Stimulated activated naive CD4-positive, alpha-beta T cell (primary cell): ENCODE data around the gene POFUT1.
A peak's percentile ranks its signal among the peaks of the same experiment; 100 is the strongest.
"Not testable (repeated sequence)": the region's sequence is repeated elsewhere in the genome, so short reads cannot be mapped to it uniquely, and the experiment has no call there.

Source experiments
- DNase-seq, 6 experiments: peaks; one replicate each; lab custom pipeline; 2025; lab: John Stamatoyannopoulos, UW

The POFUT1 gene

DNA sequence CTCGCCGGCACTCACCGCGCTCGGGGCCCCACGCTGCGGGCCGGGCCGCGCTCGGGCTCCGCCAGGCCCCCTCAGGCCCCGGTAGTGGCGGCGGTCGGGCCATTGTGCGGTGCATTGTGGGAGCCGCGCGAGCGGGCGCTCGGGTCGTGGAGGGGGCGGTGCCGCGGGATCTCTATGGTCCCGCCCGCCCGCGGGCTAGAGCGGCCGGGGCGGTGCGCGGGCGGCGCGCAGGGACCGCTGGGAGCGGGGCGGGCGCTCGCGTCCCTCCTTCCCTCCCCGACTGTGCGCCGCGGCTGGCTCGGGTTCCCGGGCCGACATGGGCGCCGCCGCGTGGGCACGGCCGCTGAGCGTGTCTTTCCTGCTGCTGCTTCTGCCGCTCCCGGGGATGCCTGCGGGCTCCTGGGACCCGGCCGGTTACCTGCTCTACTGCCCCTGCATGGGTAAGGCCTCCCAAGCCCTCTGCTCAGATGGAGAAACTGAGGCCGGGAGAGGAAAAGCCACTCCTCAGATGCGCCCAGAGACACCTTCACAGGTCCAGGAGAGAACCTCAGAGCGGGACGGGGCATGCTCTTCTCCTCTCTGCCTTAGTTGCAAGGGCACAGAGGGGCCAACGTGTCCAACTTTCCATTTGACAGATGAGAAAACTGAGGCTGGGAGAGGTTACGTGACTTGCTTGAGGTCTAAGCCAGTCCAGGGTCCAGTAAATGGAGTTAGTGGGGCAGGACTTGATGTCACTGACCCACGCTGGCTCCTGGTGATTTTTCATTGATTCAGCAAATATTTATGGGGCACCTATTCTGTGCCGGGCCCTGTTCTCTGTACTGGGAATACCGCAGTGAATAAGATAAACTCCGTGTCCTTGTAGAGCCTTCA lies at the start of gene POFUT1, which contains the start of gene PLAGL2:
Gene POFUT1, plus strand, starts transcription at position 255 of the 873 bp plus-strand sequence. Its CDS starts 62 bp downstream, at position 317.
Gene PLAGL2, minus strand, starts transcription at position 118 of the 873 bp plus-strand sequence. CDS start 5,565 bp downstream, outside the sequence.
- peak; percentile 69 to 88 (median 81) for DNase-seq

DNA sequence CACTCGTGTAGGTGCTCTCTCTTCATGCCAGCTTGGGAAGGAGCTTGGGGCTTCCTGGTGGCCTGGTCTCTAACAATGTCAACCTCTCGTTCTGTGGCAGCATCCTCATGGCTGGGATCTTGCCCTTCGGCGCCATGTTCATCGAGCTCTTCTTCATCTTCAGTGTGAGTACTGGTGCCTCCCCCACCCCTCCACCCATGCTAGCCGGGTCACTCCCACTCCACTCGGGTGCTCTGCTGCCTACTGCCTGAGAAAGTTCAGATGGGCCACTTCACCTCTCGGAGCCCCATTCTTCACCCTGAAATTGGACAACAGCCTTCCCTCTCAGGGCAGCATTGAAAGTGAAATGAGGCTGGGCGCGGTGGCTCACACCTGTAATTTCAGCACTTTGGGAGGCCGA lies 49.3 kb upstream of the POFUT1 start:
- DNase-seq = no peak

DNA sequence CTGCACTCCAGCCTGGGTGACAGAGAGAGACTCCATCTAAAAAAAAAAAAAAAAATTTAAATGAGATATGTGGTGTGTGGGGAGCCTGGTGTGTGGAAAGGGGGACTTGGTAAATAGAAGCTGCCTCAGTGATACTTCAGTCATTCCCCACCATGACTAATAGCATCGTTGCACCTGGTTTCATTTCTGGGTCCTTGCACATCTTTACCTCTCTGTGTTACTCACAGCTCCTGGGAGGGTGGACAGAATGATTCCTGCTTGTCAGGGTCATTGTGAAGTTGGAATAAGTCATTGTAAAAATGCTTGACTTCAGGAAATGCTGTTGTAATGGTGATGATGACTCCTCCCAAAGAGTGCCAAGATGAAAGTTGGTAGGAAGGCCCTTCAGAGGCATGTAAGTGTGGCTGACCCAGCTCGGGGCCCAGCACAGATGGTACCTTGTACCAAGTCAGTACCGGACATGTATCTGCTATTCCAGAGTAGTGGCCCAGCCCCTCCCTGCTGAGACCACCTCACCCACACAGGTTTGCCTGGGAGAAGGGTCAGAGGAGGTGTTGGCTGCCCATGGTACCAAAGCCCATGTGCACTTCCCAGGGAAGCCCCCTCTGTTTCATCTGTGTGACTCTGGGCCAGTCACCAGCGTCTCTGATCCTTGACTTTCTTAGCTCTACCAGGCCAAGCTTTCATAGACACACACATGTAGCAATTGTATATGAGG lies 48.6 kb upstream of the POFUT1 start:
- no peak for DNase-seq

DNA sequence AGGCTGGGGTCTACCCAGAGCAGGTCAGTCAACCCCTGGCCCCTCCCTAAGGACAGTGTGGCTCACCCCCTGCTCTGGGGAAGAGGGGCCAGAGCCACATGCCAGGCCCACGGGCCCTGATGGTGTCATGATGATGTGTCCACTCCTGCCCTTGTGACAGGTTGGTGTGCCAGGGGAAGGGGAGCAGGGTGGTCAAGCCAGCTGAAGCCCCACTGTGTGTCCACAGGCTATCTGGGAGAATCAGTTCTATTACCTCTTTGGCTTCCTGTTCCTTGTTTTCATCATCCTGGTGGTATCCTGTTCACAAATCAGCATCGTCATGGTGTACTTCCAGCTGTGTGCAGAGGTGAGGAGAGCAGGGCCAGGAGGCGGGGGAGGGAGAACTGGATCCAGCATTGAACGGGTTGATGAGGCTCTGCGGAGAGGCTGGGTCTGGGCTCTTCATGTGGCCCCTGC lies 47.9 kb upstream of the POFUT1 start:
- no peak for DNase-seq

DNA sequence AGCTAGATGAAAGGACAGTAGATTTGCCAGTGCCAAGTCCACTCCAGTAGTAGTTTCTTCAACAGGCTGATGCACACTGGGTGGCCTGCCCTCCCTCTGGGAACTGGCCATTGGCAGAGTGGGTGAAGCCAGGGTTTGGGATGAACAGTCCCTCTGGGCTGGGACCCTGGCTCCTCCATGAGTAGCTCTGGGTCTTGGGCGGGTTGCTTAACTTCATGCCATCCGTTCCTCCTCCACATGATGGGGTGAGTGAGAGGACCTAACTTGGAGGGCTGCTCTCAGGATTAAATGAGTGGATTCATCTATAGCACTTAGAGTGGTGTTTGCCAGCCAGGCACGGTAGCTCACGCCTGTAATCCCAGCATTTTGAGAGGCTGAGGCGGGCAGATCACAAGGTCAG lies 47.3 kb upstream of the POFUT1 start:
- DNase-seq = no peak

DNA sequence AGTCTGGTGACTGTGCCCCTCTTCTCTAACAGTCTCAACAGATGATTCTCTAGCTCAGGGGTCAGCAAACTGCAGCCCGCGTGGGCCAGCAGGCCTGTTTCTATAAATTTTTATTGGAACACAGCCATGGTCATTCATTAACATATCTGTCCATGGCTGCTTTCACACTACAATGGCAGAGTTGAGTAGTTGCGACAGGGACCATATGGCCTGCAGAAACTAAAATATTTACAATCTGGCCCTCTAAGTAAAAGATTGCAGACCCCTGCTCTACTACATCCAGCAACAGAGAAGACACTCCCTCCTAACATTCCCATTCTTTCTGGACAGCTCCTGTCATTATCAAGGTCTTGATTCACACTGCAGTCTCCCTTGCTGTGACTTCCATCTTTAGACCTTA lies 45.3 kb upstream of the POFUT1 start:
- no peak for DNase-seq

DNA sequence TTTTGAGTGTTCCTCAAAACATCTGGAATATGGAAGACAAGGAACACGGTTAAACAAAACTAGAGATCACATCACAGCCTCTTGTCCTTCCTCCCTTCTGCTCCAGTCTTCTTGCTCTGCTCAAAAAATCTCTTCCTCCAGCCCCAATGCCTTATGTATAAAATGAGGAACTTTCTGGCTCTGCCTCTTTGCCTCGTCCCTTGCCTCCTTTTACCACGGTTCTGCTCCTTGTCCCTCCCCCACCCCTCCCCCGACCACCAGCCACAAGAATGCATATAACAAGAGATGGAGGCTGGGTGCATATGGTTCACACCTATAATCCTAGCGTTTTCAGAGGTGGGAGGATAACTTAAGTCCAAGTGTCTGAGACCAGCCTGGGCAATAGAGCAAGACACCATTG lies 43.7 kb upstream of the POFUT1 start:
- DNase-seq = no peak

DNA sequence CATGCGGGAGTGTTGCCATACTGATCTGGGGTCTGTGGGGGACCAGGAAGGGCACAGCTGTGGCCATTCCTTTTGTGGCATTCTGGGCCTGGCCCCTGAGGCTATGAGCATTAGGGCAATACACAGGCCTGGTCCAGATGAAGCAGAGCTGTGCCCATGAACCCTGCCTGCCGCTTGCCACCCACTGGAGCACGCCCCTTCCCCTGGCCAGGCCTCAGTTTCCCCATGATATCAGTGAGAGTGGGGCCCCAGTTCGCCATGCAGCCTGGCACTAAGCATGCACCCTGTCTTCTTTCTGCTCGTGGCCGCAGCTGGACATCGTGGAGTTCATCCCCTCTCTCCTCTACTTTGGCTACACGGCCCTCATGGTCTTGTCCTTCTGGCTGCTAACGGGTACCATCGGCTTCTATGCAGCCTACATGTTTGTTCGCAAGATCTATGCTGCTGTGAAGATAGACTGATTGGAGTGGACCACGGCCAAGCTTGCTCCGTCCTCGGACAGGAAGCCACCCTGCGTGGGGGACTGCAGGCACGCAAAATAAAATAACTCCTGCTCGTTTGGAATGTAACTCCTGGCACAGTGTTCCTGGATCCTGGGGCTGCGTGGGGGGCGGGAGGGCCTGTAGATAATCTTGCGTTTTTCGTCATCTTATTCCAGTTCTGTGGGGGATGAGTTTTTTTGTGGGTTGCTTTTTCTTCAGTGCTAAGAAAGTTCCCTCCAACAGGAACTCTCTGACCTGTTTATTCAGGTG lies 42.5 kb upstream of the POFUT1 start:
- no peak for DNase-seq

DNA sequence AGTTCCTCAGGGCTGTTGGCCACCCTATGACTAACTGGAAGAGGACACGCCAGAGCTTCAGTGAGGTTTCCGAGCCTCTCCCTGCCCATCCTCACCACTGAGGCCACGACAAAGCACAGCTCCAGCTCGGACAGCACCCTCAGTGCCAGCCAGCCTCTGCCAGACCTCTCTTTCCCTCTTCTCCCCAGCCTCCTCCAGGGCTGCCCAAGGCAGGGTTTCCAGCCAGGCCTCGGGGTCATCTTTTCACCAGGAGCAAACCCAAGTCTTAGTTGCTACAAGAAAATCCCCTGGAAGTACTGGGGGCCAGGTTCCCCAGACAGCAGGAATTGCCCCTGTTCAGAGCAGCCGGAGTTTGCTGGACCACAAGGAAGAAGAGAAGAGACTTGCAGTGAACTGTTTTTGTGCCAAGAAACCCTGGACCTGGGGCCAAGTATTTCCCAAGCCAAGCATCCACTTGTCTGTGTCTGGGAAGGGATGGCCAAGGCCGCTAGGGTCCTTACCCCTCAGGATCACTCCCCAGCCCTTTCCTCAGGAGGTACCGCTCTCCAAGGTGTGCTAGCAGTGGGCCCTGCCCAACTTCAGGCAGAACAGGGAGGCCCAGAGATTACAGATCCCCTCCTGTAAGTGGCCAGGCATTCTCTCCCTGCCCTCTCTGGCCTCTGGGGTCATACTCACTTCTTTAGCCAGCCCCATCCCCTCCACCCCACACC lies 41.7 kb upstream of the POFUT1 start:
- DNase-seq = no peak

DNA sequence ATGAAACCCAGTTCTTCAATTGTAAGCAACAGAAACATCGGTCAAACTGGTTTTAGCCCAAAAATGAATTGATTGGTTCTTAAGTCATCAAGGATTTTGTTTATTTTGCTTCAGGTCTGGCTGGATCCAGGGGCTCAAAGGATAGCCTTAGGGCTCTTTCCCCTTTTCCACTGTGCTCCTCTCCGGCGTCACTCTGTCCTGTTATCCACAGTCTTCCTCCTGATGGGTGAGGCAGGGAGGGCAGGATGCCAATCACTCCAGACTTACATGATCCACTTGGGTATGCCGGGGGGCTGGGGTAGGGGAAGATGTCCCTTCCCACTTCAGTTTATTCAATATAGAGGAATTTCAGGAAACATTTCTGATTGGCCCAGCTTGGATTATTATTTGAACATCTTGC lies 40.1 kb upstream of the POFUT1 start:
- no peak for DNase-seq

DNA sequence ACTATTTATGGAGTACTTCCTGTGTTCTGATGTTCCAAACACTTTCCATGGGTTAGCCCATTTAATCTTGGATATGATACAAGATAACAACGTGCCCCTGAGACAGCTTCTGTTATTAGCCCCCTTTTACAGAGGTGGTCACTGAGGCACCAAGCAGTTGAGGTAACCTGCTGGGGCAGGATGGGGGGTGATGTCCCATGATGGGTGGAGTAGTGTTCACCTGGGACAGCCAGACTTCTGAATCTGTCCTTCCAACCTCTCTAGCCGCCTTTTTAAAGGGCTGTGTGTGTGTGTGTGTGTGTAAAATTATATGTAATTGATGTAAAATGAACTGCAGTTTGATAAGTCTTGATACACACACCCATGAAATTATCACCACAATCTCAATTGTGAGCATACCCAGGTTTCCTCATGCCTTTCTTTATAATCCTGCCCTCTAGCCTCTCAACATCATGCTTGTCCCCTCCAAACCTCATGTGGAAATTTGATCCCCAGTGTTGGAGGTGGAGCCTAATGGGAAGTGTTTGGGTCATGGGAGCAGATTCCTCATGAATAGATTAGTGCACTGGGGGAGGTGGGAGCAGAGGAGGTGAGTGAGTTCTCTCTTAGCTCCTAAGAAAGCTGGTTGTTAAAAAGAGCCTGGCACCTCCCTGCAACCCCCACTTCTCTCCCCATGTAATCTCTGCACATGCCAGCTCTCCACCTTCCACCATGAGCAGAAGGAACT lies 39.3 kb upstream of the POFUT1 start:
- DNase-seq = no peak

DNA sequence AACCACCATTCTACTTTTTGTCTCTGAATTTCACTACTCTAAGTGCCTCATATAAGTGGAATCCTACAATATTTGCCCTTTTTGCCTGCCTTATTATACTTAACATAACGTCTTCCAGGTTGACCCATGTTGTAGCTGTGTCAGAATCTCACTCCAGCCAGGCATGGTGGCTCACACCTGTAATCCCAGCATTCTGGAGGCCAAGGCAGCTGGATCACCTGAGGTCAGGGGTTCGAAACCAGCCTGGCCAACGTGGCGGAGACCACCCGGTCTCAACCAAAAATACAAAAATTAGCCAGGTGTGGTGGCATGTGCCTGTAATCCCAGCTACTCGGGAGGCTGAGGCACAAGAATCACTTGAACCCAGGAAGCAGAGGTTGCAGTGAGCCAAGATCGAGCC lies 30.0 kb upstream of the POFUT1 start:
- not testable (repeated sequence) for DNase-seq

DNA sequence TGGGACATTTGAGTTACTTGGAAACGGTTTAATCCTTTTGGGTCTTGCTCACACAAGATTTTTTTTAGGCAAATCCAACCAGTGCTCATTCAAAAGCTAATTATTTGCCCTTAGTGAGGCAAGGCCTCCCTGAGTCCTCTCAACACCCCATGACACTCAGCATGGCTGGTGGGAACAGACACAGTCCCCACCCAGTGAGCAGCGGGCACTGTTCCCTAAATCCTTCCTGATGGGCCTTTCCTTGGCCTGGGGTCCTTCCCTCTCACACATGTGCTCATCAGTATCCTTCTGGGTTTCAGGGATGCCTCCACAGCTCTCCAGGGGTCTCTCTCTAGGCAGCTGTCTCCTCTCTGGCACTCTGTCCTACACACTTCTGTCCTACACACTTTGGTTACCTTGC lies 28.2 kb upstream of the POFUT1 start:
- no peak for DNase-seq

DNA sequence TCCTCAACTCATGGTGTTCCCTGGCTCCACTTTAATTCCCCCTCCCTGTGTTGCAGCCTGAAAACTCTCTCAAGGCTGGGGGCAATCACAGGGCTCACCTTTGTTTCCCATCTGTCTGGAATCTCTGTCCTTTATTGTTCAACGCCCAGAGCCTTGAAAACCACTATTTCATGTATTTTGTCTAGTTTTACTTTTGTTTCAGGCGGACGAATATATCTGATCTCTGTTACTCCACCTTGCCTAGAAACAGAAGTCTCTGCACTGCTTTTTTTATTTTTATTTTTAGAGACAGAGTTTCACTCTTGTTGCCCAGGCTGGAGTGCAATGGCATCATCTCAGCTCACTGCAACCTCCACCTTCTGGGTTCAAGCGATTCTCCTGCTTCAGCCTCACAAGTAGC lies 27.7 kb upstream of the POFUT1 start:
- no peak for DNase-seq

DNA sequence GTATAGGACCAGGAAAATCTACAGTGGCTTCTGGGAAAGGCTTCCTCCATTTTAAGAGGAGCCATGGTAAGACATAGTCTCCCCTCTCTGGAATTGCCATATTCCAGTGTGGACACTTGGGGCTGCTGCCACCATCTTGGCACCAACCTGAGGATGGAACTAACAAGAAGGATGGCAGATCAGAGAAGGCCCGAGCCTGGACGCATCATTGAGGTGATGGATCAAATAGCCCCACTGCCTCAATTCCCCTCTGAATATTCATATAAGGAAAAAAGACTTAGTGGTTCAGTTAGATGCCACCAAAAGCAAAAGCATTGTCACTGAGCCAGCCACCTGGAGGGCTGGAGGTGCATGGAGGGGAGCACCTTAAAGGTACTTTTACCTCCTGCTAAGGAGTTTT lies 26.1 kb upstream of the POFUT1 start:
- DNase-seq = no peak

DNA sequence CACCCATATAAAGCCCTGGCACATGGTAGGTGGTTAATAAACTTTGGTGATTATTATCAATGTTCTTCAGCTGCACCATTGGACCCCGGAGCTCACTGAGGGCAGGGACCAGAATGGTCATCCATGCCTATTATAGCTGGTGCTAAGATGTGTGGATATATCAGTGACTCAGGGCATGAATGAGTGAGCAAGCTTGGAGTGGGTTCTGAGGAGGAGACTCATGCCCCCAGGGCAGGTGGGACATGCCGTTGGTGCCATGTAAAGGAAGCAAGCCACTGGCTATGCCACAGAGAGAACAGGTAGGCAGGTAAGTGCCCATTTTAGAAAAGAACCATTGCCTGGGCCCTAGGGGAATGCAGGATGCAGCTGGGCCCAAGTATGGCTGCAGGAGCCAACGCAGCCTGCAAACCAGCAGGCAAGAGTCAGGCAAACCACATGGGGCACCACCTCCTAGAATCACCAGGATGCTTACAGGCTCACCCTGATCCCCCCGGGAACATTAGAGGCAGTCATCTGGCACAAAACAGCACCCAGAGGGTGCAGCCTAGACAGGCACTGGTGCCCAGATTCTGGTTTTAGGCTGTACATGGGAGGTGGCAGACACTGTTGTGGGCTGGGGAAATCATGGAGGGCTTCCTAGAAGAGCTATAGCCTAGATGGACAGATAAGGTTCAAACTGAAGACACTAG lies 23.6 kb upstream of the POFUT1 start:
- DNase-seq = no peak

DNA sequence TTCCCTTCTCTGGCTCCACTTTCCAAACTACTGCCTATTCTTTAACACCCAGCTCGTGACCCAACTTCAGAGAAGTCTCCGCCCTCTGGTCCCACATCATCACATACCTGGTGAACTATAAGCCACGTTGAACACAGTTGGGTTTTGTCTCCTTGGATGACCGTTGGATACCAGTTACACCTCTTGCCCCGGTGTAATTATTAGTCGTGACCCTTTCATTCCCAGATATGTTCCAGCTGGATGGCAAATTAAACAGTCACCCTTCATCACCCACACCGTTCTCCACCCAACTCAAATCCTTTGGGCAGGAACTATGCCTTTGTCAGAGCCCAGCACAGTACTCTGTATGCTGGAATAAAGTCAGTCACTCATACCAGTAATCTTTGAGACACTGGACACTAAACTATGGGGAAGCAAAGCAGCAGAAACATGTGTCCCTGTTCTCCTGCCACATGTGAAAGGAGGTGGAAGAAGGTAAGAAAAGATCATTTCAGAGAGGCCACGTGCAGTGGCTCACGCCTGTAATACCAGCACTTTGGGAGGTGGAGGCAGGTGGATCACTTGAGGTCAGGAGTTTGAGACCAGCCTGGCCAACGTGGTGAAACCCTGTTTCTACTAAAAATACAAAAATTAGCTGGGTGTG lies 22.6 kb upstream of the POFUT1 start:
- no peak for DNase-seq

DNA sequence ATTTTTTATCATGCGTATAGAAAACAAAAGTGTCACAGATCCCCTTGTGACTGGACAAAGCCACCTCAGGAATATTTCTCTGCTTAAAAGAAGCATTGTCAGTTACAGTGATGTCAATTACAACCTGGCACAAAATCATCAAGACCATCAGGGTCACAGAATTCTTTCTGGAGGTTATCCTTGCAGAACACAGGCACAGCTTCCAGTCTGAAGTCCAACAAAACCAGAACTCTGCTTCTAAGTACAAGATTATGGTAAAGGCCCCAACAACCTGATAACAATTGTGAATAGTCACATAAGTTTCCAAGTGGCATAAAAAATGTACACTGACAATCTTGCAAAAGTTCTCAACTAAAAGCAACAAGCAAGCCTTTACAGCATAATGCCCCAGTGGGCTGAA lies 21.2 kb upstream of the POFUT1 start:
- no peak for DNase-seq

DNA sequence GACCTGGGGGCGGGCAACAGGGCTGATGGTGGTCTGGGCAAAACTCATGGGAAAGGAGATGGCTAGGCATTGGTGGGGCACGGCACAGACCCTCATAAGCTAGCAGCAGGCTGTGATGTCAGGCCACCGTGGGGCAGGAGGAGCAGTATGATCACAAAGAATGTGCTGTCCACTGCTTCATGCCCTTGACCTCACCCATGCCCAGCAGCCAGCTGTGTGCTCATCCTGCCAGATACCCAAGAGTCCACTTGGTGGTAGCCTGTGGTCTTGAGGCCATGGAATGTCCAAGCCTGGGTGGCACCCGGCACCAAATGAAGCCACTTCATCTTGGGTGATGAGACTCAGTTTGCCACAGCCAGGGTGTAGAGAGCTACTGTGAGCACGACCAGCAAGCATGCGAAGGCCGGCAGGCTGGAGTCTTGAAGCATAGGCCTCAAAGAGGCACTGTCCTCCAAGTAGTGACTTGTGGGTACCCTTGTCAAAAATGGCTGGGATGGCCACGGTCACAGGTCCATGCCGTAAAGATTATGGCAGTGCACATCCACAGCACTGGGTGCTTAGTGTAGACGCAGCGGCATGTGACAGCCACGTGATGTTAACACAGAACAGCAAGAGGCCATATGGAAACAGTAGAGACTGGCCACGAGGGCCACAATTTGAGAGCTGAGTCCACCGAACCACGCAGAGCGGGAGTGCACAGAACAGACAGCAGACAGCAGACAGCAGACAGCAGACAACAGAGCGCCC lies 19.1 kb upstream of the POFUT1 start:
- DNase-seq = no peak
